SK-N-SH (cell line): ENCODE measurements around the gene PTPRD. TPM values are rescaled to one million over a fixed set of nuclear protein-coding genes. Genes with fewer than 3 reads are reported as not detected.

Experiments used
- CTCF ChIA-PET: fragments of 300-600, 350-600 bp; formaldehyde crosslinking; extraction: SDS; loops from one replicate; lab custom pipeline; 2021; lab: Yijun Ruan, JAX
- POLR2A ChIA-PET: fragments of 350-600 bp; sonication (Branson Sonifier 250); formaldehyde crosslinking; extraction: SDS; loops from one replicate; lab custom pipeline; 2020; ENCODE audit warnings: antibody characterized with exemption, inconsistent platforms; lab: Yijun Ruan, JAX
- DNase-seq: peaks from one replicate; pipeline ENCODE4 v3.0.0; 2012
- H2AFZ ChIP-seq: fragments of 200-600 bp; sonication (generic); 2 replicates; pipeline ENCODE4 v1.8.1; 2016; ENCODE audit warnings: antibody characterized with exemption, mild to moderate bottlenecking, low read depth
- H3F3A ChIP-seq: fragments of 200-600 bp; sonication (generic); replicated peaks from 2 replicates; pipeline ENCODE3; 2016; ENCODE audit warnings: antibody characterized with exemption, mild to moderate bottlenecking; ENCODE audit not compliant: insufficient read depth
- H3K27ac ChIP-seq, 2 experiments: fragments of 200-500 bp in 1 of 2; fragments of 200-600 bp in 1 of 2; sonication (Bioruptor generic) in 1 of 2; sonication (generic), shearing (Covaris generic) in 1 of 2; 2 replicates each; pipeline versions ENCODE4 v1.5.1 to v1.6.1; 2014 to 2016; ENCODE audit warnings: low read depth in 2 of 2, inconsistent platforms in 1 of 2, low read length in 1 of 2, mild to moderate bottlenecking in 1 of 2, mixed read lengths in 1 of 2
- H3K27me3 ChIP-seq: fragments of 200-600 bp; sonication (generic), shearing (Covaris generic); 2 replicates; pipeline ENCODE4 v1.6.1; 2016; ENCODE audit warnings: mixed run types; ENCODE audit not compliant: insufficient read depth
- H3K36me3 ChIP-seq, 2 experiments: fragments of 200-500 bp in 1 of 2; fragments of 200-600 bp in 1 of 2; sonication (Bioruptor generic) in 1 of 2; sonication (generic) in 1 of 2; replicated peaks in 1 of 2; 2 replicates each; pipeline versions ENCODE3 to v1.5.1; 2014 to 2016; ENCODE audit warnings: low read length in 1 of 2, mild to moderate bottlenecking in 1 of 2; ENCODE audit not compliant: insufficient read depth in 2 of 2, control insufficient read depth in 1 of 2
- H3K4me1 ChIP-seq, 2 experiments: fragments of 200-500 bp in 1 of 2; fragments of 200-600 bp in 1 of 2; sonication (Bioruptor generic) in 1 of 2; sonication (generic), shearing (Covaris generic) in 1 of 2; 2 replicates each; pipeline versions ENCODE4 v1.5.1 to v1.6.1; 2014 to 2016; ENCODE audit warnings: low read depth in 1 of 2, low read length in 1 of 2, mixed run types in 1 of 2; ENCODE audit not compliant: insufficient read depth in 2 of 2, control insufficient read depth in 1 of 2
- H3K4me2 ChIP-seq: fragments of 200-600 bp; sonication (generic), shearing (Covaris generic); 2 replicates; pipeline ENCODE4 v1.6.1; 2017; ENCODE audit warnings: mixed run types
- H3K4me3 ChIP-seq, 2 experiments: fragments of 200-500 bp in 1 of 2; fragments of 200-600 bp in 1 of 2; sonication (Bioruptor generic) in 1 of 2; sonication (generic), shearing (Covaris generic) in 1 of 2; 2 replicates each; pipeline versions ENCODE4 v1.5.1 to v1.8.1; 2014 to 2016; ENCODE audit warnings: low read depth in 2 of 2, inconsistent platforms in 1 of 2, low read length in 1 of 2, mild to moderate bottlenecking in 1 of 2, mixed read lengths in 1 of 2, moderate library complexity in 1 of 2
- H3K79me2 ChIP-seq: fragments of 200-600 bp; sonication (generic); 2 replicates; pipeline ENCODE4 v1.8.1; 2017; ENCODE audit warnings: mild to moderate bottlenecking; ENCODE audit not compliant: insufficient read depth
- H3K9ac ChIP-seq: fragments of 200-600 bp; sonication (generic); 2 replicates; pipeline ENCODE4 v1.6.1; 2017; ENCODE audit warnings: mixed run types
- H3K9me2 ChIP-seq: fragments of 200-600 bp; sonication (generic); 2 replicates; pipeline ENCODE4 v1.6.1; 2017; ENCODE audit warnings: mixed run types
- H3K9me3 ChIP-seq: fragments of 200-600 bp; sonication (generic); 2 replicates; pipeline ENCODE4 v1.6.1; 2017; ENCODE audit warnings: mixed run types, mild to moderate bottlenecking, moderate library complexity
- H4K20me1 ChIP-seq: fragments of 200-600 bp; sonication (generic); 2 replicates; pipeline ENCODE4 v1.6.1; 2017; ENCODE audit warnings: mild to moderate bottlenecking, mixed run types; ENCODE audit not compliant: insufficient read depth
- ELF1 ChIP-seq: IDR thresholded peaks from 2 replicates; pipeline ENCODE4 v1.4.0; 2012
- EP300 ChIP-seq, 2 experiments: IDR thresholded peaks; 2 replicates each; pipeline versions ENCODE4 v1.4.0 to v1.6.1; 2012; ENCODE audit warnings: borderline replicate concordance in 1 of 2, low read depth in 1 of 2, low read length in 1 of 2
- EZH2phosphoT487 ChIP-seq: fragments of 200-600 bp; sonication (generic); IDR thresholded peaks from 2 replicates; pipeline ENCODE4 v1.6.1; 2017; ENCODE audit warnings: low read depth, mixed run types, mild to moderate bottlenecking, antibody characterized with exemption, moderate library complexity, borderline replicate concordance
- FOSL2 ChIP-seq: IDR thresholded peaks from 2 replicates; pipeline ENCODE4 v1.4.0; 2012; ENCODE audit warnings: low read depth, mild to moderate bottlenecking, moderate library complexity, borderline replicate concordance
- FOXJ3 ChIP-seq: sonication (generic); formaldehyde crosslinking; IDR thresholded peaks from 2 replicates; pipeline ENCODE4 v1.5.1; 2020; ENCODE audit warnings: mild to moderate bottlenecking, missing genetic modification reagents
- FOXM1 ChIP-seq: IDR thresholded peaks from 2 replicates; pipeline ENCODE4 v1.4.0; 2012; ENCODE audit warnings: low read depth, mild to moderate bottlenecking
- IRF3 ChIP-seq: fragments of 150-350 bp; IDR thresholded peaks from 2 replicates; pipeline ENCODE4 v1.6.1; 2016; ENCODE audit warnings: mild to moderate bottlenecking, low read depth, low read length
- MXI1 ChIP-seq: IDR thresholded peaks from 2 replicates; pipeline ENCODE4 v1.6.1; 2012; ENCODE audit warnings: mild to moderate bottlenecking, low read depth, low read length, improper control_type of control experiment
- NRF1 ChIP-seq: IDR thresholded peaks from 2 replicates; pipeline ENCODE4 v1.6.1; 2012; ENCODE audit warnings: low read depth, mild to moderate bottlenecking, low read length
- PBX3 ChIP-seq: IDR thresholded peaks from 2 replicates; pipeline ENCODE4; 2012
- POLR2AphosphoS5 ChIP-seq: IDR thresholded peaks from 2 replicates; pipeline ENCODE4 v1.6.1; 2012; ENCODE audit warnings: low read depth, low read length
- RAD21 ChIP-seq: IDR thresholded peaks from 2 replicates; pipeline ENCODE4 v1.6.1; 2012; ENCODE audit warnings: mild to moderate bottlenecking, low read length
- REST ChIP-seq: IDR thresholded peaks from 2 replicates; pipeline ENCODE4 v1.6.1; 2012; ENCODE audit warnings: mild to moderate bottlenecking, low read depth, low read length, moderate library complexity
- RFX5 ChIP-seq: IDR thresholded peaks from 2 replicates; pipeline ENCODE4 v1.6.1; 2012; ENCODE audit warnings: mild to moderate bottlenecking, improper control_type of control experiment, low read length
- RXRA ChIP-seq: IDR thresholded peaks from 2 replicates; pipeline ENCODE4 v1.4.0; 2012; ENCODE audit warnings: low read depth, mild to moderate bottlenecking, borderline replicate concordance
- SIN3A ChIP-seq: IDR thresholded peaks from 2 replicates; pipeline ENCODE4 v1.6.1; 2012; ENCODE audit warnings: low read depth, mild to moderate bottlenecking, low read length, moderate library complexity, borderline replicate concordance
- SMC3 ChIP-seq: IDR thresholded peaks from 2 replicates; pipeline ENCODE4 v1.6.1; 2012; ENCODE audit warnings: low read depth, low read length, improper control_type of control experiment
- TAF1 ChIP-seq: IDR thresholded peaks from 2 replicates; pipeline ENCODE4 v1.6.1; 2012; ENCODE audit warnings: low read depth, mild to moderate bottlenecking, low read length, moderate library complexity, borderline replicate concordance
- TEAD4 ChIP-seq: IDR thresholded peaks from 2 replicates; pipeline ENCODE4 v1.4.0; 2012; ENCODE audit warnings: mild to moderate bottlenecking, borderline replicate concordance; ENCODE audit not compliant: insufficient read depth
- ZBTB33 ChIP-seq: IDR thresholded peaks from 2 replicates; pipeline ENCODE4 v1.4.0; 2012; ENCODE audit warnings: low read depth, borderline replicate concordance
- WGBS: methylation state at CpG from one replicate; pipeline ENCODE4 v1.1.6; 2017; ENCODE audit warnings: low lambda C conversion rate; 5-methylcytosine and 5-hydroxymethylcytosine counted together
- polyA plus RNA-seq, 3 experiments: library from polyadenylated mRNA; depleted of rRNA; stranded (reverse); fragments of >200 nt; gene quantifications; 2 replicates each; pipeline ENCODE4 v1.2.3, GENCODE V29; 2012

PTPRD gene
- 0.08 and 0.15 TPM in 2 replicates for polyA plus RNA-seq (2012; rRNA removed)
- 0.13 and 0.16 TPM in 2 replicates for polyA plus RNA-seq (2012; cell fraction: cytosol; rRNA removed)
- 0.09 and 0.24 TPM in 2 replicates for polyA plus RNA-seq (2012; cell fraction: nucleus; rRNA removed)

- no peaks in the 10 kb centered on the region for H3K36me3 ChIP-seq
- peak within 1 kb of the TSS; percentile 43 to 59 for H3K4me3 ChIP-seq
- H3K4me2 ChIP-seq, result peak within 1 kb of the TSS; percentile 81
- H3K9ac ChIP-seq, result no peak within 1 kb of the TSS
- H3K4me1 ChIP-seq, result peaks cover 0 to 3% of the 10 kb centered on the region in 2 experiments; a peak in 1 of 4 replicates
- no peak within 1 kb of the TSS for H3K27ac ChIP-seq
- peak; percentile 78 for DNase-seq
- ChIA-PET CTCF (interaction anchor here (0.8 to 1.3 kb wide), 2 partner anchors 9 to 19 kb away, joined by 3 to 4 read pairs; no protein-coding TSS in a partner anchor), POLR2A (no interaction called here)
- H4K20me1 ChIP-seq, result no peaks in the 10 kb centered on the region
- no peaks in the 10 kb centered on the region for H3F3A ChIP-seq
- 1% methylated on average over 12 of the region's 87 CpGs for WGBS
- H3K9me2 ChIP-seq, result no peaks in the 10 kb centered on the region
- H3K9me3 ChIP-seq, result no peaks in the 10 kb centered on the region
- H2AFZ ChIP-seq, result peak within 1 kb of the TSS; percentile 86
- H3K27me3 ChIP-seq, result peaks cover 37% of the 10 kb centered on the region
- no peak for TF ChIP-seq NRF1
- TF ChIP-seq SMC3, result no peak
- TF ChIP-seq FOXJ3 (CRISPR knock-in tag), result no peak
- no peak for TF ChIP-seq RFX5
- no peak for TF ChIP-seq POLR2AphosphoS5
- no peak for TF ChIP-seq FOSL2
- no peak for TF ChIP-seq PBX3
- no peak for TF ChIP-seq EP300 (IDR thresholded peaks at IDR 0.05; ENCODE audit: borderline replicate concordance in 1 of 2, low read depth in 1 of 2, low read length in 1 of 2)
- TF ChIP-seq RXRA, result no peak
- TF ChIP-seq REST, result no peak
- TF ChIP-seq TAF1, result no peak
- TF ChIP-seq ZBTB33, result no peak
- no peak for TF ChIP-seq MXI1
- no peak for TF ChIP-seq SIN3A
- TF ChIP-seq ELF1, result no peak
- TF ChIP-seq FOXM1, result no peak
- TF ChIP-seq IRF3, result no peak
- no peak for TF ChIP-seq TEAD4
- TF ChIP-seq RAD21, result no peak
- no peak for TF ChIP-seq EZH2phosphoT487
- H3K79me2 ChIP-seq, result no peaks in the 10 kb centered on the region
These were observed at the start of gene PTPRD for GRCh38 chr9:10612641-10613398. Gene PTPRD (minus strand): TSS chr9:10613002.
